Peyer's patch (tissue), 4 donors: ENCODE results near the gene SLC27A1.

Experiments
- CTCF ChIP-seq, 6 experiments: fragments of 450-650 bp in 4 of 6; fragments of 200-600 bp in 2 of 6; sonication (generic) in 1 of 6; IDR thresholded peaks; one replicate each; pipeline ENCODE4 v1.5.1; 2017 to 2019; ENCODE audit warnings: antibody characterized with exemption in 6 of 6, mild to moderate bottlenecking in 3 of 6, moderate library complexity in 1 of 6
- POLR2A ChIP-seq, 2 donors: fragments of 450-650 bp; IDR thresholded peaks; one replicate each; pipeline ENCODE4 v1.5.1; 2017; ENCODE audit warnings: antibody characterized with exemption in 2 of 2, mild to moderate bottlenecking in 2 of 2, moderate library complexity in 2 of 2

- no peak for TF ChIP-seq CTCF (IDR thresholded peaks at IDR 0.05)
- no peak for TF ChIP-seq POLR2A (IDR thresholded peaks at IDR 0.05)
These were observed 52.9 kb downstream of the SLC27A1 start for GRCh38 chr19:17522988-17523872.
